ENCODE measurements around the gene TOMM5. TPM values are rescaled to one million over a fixed set of nuclear protein-coding genes. Genes with fewer than 3 reads are reported as not detected.

TOMM5 gene
- polyA plus RNA-seq, 1 of the 3 experiments (the other 2 are of a cell fraction), result 255 TPM

- TF ChIP-seq CTCF (IDR thresholded peaks at IDR 0.05), result no peak
These were observed 48.9 kb upstream of the TOMM5 start (continued) for GRCh38 chr9:37641331-37641730.

DNA sequence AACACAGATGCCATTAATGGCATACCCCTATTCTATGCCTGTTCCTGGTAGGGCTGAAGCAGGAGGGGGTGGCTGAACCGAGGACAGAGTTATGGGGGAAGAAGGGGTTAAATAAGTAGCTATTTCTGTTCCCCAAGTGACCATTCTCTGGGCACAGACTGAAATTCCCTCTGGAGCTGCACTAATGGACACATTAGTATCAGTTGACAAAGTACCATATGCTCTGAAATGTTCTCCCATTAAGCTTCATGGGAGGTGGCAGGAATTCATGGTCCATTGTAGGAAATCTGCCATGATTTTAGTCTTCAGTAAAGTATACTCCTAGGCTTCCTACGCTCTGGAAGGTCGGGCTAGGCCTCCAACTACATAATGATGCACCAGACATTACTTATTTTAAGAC, 47.8 kb upstream of the TOMM5 start:
- Histone ChIP-seq H3K9ac (no peak overlapping the region), H3K9me3 (no peaks in the 10 kb centered on the region), H3K36me3 (replicated peaks in 1 of 2; ENCODE audit: control insufficient read depth in 1 of 2, insufficient read depth in 2 of 2, low read length in 1 of 2) (no peaks in the 10 kb centered on the region), H3K4me3 (ENCODE audit: low read depth in 2 of 2, low read length in 1 of 2) (no peak overlapping the region), H3F3A (replicated peaks; ENCODE audit: insufficient read depth) (no peaks in the 10 kb centered on the region), H3K4me2 (no peak overlapping the region), H4K20me1 (ENCODE audit: insufficient read depth) (no peaks in the 10 kb centered on the region), H3K27ac (ENCODE audit: low read depth in 2 of 2, low read length in 1 of 2) (no peak overlapping the region), H3K27me3 (ENCODE audit: insufficient read depth) (peaks cover 11% of the 10 kb centered on the region; the same call in 1 of the 2 replicates), H2AFZ (ENCODE audit: low read depth) (no peak overlapping the region), H3K79me2 (ENCODE audit: insufficient read depth) (no peaks in the 10 kb centered on the region), H3K4me1 (ENCODE audit: control insufficient read depth in 1 of 2, insufficient read depth in 2 of 2, low read depth in 1 of 2, low read length in 1 of 2) (no peaks in the 10 kb centered on the region), H3K9me2 (no peaks in the 10 kb centered on the region; the same call in 1 of the 2 replicates)
- TF ChIP-seq MXI1 (IDR thresholded peaks at IDR 0.05; ENCODE audit: low read depth, low read length) (no peak), NRF1 (IDR thresholded peaks at IDR 0.05; ENCODE audit: low read depth, low read length) (no peak), JUND (IDR thresholded peaks at IDR 0.05) (no peak), CHD2 (IDR thresholded peaks at IDR 0.05; ENCODE audit: low read length, partially characterized antibody) (no peak), TCF12 (IDR thresholded peaks at IDR 0.05) (no peak), USF2 (IDR thresholded peaks at IDR 0.05; ENCODE audit: borderline replicate concordance, low read depth, low read length) (no peak), GABPA (IDR thresholded peaks at IDR 0.05; ENCODE audit: low read depth) (no peak), CTCF (IDR thresholded peaks at IDR 0.05) (no peak), ELF1 (IDR thresholded peaks at IDR 0.05) (no peak)
- TF ChIP-seq, protein P1, sequence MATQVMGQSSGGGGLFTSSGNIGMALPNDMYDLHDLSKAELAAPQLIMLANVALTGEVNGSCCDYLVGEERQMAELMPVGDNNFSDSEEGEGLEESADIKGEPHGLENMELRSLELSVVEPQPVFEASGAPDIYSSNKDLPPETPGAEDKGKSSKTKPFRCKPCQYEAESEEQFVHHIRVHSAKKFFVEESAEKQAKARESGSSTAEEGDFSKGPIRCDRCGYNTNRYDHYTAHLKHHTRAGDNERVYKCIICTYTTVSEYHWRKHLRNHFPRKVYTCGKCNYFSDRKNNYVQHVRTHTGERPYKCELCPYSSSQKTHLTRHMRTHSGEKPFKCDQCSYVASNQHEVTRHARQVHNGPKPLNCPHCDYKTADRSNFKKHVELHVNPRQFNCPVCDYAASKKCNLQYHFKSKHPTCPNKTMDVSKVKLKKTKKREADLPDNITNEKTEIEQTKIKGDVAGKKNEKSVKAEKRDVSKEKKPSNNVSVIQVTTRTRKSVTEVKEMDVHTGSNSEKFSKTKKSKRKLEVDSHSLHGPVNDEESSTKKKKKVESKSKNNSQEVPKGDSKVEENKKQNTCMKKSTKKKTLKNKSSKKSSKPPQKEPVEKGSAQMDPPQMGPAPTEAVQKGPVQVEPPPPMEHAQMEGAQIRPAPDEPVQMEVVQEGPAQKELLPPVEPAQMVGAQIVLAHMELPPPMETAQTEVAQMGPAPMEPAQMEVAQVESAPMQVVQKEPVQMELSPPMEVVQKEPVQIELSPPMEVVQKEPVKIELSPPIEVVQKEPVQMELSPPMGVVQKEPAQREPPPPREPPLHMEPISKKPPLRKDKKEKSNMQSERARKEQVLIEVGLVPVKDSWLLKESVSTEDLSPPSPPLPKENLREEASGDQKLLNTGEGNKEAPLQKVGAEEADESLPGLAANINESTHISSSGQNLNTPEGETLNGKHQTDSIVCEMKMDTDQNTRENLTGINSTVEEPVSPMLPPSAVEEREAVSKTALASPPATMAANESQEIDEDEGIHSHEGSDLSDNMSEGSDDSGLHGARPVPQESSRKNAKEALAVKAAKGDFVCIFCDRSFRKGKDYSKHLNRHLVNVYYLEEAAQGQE (IDR thresholded peaks at IDR 0.05; ENCODE audit: low read depth, low read length), result no peak
- ChIA-PET POLR2A (no interaction called here), CTCF (no interaction called here)
- WGBS (ENCODE audit: low lambda C conversion rate), result 25% methylated on average over 3 of the region's 3 CpGs
- no peak for DNase-seq
